ENCODE measurements around the gene HTRA3. TPM values are rescaled to one million over a fixed set of nuclear protein-coding genes. Genes with fewer than 3 reads are reported as not detected.

The HTRA3 gene
- 14.4 to 20.0 TPM (median 17.9 TPM) in 5 replicates for total RNA-seq (2022; extraction: Qiagen RNA extraction; ENCODE audit: low read depth)

GRCh38 chr4:8269535-8270417, at the start of gene HTRA3:
Gene HTRA3, plus strand, starts transcription at chr4:8269754. Its CDS starts 215 bp downstream, at chr4:8269969.

Other genes starting within 250 kb of the HTRA3 start
- gene ABLIM2, start 110.9 kb upstream of the HTRA3 start, total RNA-seq (2022; extraction: Qiagen RNA extraction; ENCODE audit: low read depth) = 0.54 to 0.88 TPM (median 0.58 TPM) in 5 replicates
- gene SH3TC1, start 70.5 kb upstream of the HTRA3 start, total RNA-seq (2022; extraction: Qiagen RNA extraction; ENCODE audit: low read depth) = 6.7 to 10.5 TPM (median 7.7 TPM) in 5 replicates
- 8.0 to 9.9 TPM (median 8.1 TPM) in 5 replicates for gene ACOX3, start 171.0 kb downstream of the HTRA3 start, total RNA-seq (2022; extraction: Qiagen RNA extraction; ENCODE audit: low read depth)
- 4.7 to 7.9 TPM (median 6.3 TPM) in 5 replicates for gene TRMT44, start 171.0 kb downstream of the HTRA3 start, total RNA-seq (2022; extraction: Qiagen RNA extraction; ENCODE audit: low read depth)

Data from A549 treated with RU486 at 1 μM for 4 hours (cell line).